Left cardiac atrium (tissue), 4 donors: Measurements from ENCODE around the gene TNNI2. TPM values are rescaled to one million over a fixed set of nuclear protein-coding genes. Genes with fewer than 3 reads are reported as not detected.
"Not testable (repeated sequence)": the region's sequence is repeated elsewhere in the genome, so short reads cannot be mapped to it uniquely, and the experiment has no call there.

Source experiments
- ATAC-seq, 2 donors: fragments of 200-7000 bp; cut with Tn5 transposase; one replicate each; pipeline ENCODE4 v1.9.1; 2020; ENCODE audit warnings: mild to moderate bottlenecking in 2 of 2, moderate library complexity in 2 of 2
- DNase-seq: peaks from one replicate; pipeline ENCODE4 v3.0.0-alpha.2; 2020
- intact Hi-C, 2 donors: fragments of 100-400 bp; cut with DNase I; formaldehyde crosslinking; loops; one replicate each; pipeline versions ENCODE4 v1.14.1 to v1.15.1; 2022 to 2023
- total RNA-seq, 2 donors: library from RNA; stranded (reverse); fragmentation: NEBNext Ultra II Directional; extraction: Animal tissue kit (Norgen Biotek cat#: 25700); gene quantifications; one replicate each; pipeline ENCODE4 v1.2.1, GENCODE V29; 2021
- donor health status: DM: no; HTN: yes; CAD: no.
- donor health status: DM: no; HTN: yes; CAD: no; lungs with severe emphysema.
- donor health status: DM: yes; HTN: yes; CAD: no.
- donor health status: Dilated cardiomyopathy.

Gene TNNI2
- total RNA-seq, 2 donors from 2014 or later: 0.35 to 0.52 TPM

DNA sequence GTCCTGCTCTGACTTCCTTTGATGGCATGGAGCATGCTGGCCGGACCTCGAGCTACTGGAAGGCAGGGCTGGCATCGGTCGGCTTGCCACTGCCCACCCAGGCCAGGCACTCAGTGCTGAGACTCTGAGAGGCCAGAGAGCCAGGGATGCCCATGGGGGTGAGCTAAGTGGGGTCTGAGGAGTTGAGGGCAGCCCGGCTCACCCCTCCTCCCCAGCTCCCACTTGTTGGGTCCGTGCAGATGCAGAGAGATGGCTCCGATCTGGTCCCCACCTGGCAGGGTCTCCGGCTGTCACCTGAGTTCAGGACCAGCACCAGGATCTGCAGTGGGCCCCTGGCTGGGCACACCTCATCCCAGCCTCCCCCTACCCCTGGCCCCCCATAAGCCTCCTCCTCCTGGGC lies 27.4 kb downstream of the TNNI2 start:
- intact Hi-C loops: no loop called here
- ATAC-seq (no peak), DNase-seq (no peak)

DNA sequence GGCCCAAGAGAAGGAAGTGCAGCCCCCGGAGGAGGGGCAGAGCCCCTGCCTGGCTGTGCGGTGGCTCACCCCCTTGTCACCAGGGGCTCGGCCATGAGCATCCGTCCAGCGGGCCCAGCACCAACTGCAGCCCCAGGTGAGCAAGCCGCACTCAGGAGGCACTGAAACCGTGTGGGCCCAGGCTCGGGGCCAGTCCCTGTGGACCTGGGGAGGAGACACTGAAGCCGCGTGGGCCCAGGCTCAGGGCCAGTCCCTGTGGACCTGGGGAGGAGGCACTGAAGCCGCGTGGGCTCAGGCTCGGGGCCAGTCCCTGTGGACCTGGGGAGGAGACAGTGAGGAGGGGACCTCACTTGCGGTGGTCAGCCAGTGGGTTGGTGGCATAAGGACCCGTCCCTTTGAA lies 28.0 kb downstream of the TNNI2 start:
- DNase-seq (no peak), ATAC-seq (no peak)
- intact Hi-C loops: no loop called here

DNA sequence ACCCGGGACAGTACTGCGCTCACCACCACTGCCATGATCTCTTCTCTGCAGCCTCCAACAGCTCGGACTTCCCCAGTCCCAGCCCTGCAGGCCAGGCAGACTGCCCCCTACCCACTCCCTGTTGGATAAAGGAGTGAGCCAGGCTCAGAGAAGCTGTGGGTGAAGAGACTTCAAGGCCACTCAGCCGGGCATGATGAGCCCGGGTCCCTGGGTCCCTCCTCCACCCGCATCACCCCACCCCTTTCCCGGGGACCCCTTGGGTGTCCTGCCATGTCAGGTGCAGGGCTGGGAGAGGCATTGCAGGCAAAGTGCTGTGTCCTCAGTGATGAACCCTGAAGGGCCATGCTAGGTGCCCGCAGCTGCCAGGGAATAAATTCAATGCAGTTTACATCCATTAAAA lies 28.6 kb downstream of the TNNI2 start:
- no peak for ATAC-seq
- DNase-seq: no peak
- intact Hi-C loops: no loop called here

DNA sequence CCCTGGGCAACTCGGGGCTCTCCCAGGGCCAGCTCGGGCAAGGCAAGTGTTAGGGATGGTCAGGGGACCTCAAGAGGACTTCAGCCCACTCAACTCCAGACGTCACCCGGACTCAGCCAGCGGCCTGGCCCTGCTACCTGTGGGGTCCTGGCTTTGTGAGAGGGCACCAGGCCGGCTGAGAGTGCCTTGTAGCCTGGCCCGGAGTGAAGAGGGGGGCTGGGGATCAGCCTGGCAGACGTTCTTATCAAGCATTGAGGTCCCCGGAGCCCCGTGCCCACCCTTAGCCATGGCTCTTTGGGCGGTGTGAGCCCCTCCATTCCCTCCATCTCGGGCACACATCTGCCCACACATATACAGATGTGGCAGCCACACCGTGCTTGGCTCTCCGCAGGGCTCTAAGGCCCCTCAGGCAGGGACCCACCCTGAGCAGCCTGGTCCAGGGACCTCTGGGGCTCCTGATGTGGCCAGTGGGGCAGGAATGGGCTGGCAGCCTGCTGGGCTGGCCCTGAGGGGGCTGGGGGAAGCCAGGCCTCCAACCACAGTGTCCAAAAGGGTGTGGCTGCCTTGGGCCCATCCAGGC lies 29.4 kb downstream of the TNNI2 start:
- intact Hi-C loops: no loop called here
- ATAC-seq (no peak), DNase-seq (no peak)

DNA sequence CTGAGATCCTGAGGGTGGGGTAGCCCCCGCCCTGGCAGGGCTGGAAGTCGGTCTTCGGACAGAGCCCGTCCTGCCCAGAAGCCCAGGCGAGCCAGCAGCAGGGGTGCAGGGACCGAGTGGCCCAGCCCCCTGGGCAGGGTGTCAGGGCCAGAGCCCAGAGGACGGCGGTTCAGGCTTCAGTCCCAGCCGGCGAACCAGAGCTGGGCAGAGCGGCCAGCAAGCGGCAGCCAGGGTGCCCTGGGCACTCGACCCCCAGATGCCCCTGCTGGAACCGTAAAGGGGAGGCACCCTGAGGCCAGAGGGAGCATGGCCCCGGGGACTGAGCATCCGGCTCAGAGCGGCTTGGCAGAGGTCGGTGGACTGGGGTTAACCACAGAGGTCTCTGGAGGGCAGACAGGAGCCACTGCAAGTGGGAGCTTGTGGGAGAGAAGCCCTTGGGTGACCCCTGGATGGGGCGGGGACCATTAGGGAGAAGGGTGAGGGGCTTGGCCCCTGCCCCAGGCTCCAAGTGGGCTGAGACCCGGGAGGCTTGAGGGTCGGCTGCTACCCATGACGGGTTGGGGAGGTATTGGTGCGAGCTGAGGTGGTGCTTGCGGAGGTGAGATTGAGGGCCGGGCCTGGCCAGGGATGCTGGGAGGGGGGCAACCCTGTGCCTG lies 30.0 kb downstream of the TNNI2 start:
- intact Hi-C loops: no loop called here
- ATAC-seq (peak; percentile 17 to 24), DNase-seq (no peak)

DNA sequence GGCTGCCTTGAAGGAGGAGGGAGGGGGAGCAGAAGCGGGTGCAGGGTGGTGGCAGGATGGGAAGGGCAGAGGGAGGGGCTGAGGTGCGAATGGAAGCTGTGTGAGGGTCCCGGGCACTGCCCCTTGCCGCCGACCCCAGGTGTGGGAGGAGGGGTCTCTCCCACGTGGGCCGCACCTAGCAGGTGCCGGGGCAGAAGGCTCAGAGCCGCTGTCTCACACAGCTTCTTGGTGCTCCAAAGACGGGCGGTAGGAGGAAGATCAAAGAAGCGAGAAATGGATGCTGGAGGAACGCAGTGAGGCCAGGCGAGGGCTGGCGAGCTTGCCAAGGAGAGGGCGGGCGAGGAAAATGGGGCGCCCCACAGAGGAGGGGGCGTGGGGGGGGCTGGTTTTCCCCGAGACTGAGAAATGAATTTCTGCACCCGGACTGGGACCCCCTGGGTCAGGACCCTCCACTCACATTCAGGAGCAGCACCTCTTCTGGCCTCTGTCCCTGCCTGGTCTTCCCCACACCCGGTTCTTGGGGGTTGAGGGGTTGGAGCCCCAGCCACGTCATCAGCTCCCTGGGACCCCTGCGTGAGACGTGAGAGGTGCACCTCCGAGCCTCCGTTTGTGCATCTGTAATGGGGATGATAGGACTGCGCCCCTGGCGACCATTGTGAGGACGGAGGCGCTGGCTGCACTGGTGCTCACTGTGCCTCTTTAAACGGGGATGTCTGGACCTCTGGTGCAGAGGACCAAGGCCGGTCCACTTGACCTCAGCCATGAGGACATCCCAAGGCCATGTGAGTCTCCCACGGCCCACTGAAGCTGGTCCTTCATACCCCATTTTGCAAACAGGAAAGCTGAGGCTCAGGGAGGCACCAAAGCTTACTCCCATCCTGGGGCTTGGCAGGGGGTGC lies 30.9 kb downstream of the TNNI2 start:
- DNase-seq (no peak), ATAC-seq (peak; percentile 27 to 28)
- intact Hi-C loops: no loop called here

DNA sequence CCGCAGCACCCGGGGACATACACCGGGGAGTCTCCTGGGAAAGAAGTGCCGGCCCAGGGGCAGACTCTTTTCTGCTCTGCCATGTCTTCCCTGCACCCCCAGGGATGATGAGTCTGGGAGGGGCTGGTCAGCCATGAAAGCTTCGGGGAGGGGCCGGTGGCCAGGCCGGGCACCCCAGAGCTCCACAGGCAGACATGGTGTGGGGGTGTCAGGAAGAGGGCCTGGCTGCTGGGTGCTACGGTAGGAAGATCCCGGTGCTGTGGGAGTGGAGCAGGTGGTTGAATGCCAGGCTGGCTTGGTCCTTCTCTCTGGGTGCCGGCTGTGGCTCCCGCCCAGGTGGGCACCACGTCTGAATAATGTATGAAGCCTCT lies 31.5 kb downstream of the TNNI2 start:
- ATAC-seq: peak in 1 of 2 donors; percentile 1
- peak; percentile 16 for DNase-seq
- intact Hi-C loops: no loop called here

DNA sequence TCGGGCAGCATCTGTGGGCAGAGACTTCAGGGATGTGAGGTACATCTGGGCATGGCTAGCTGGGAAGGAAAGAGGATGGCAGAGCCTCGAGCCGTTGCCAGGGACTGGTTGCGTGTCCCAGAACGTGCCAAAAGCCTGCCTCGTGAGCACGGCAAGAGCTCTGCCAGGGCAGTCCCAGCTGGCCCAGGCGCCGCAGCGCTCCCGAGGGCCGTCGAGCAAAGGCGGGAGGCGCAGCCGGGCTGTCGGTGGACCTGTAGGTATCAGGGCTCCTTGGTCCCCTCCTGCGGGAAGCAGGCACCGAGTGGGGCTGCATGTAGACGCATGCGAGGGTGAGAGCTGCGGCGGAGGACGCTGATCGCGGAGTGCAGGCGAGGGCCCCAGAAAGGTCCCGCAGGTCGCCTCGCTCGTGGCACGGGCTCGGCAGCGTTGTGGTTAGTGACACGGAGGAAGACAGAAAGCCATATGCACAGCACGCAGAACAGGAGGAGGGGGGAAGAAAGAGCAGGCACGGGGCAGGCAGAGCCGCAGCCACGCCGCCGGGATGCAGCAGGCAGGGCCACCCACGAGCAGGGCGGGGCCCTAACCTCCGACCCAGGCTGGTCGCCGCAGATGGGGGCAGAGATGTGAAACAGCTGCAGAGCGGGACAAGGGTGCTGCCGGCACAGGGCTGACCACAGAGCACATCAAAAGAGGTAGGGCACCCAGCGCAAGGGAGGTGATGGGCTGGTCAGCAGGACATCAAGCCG lies 32.1 kb downstream of the TNNI2 start:
- intact Hi-C loops: no loop called here

DNA sequence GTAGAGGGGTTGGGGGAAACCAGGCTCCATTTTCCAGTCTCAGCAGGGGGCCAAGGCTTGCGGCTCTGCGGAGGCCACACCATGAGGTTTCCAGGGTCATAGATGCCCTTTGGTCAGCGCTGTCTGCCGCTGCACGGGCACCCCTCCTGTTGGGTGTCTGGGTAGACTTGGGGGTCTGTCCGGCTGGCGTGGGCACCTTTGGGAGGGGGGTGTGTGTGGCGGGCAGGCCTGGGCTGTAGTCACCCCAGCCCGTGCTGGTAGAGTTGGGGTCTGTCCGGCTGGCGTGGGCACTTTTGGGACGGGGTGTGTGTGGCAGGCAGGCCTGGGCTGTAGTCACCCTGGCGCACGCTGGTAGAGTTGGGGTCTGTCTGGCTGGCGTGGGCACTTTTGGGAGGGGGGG lies 32.8 kb downstream of the TNNI2 start:
- ATAC-seq (no peak), DNase-seq (peak; percentile 19)
- intact Hi-C loops: no loop called here

More for the DNA sequence above, 32.1 kb downstream of the TNNI2 start:
- DNase-seq: peak; percentile 32
- peak; percentile 26 to 29 for ATAC-seq

DNA sequence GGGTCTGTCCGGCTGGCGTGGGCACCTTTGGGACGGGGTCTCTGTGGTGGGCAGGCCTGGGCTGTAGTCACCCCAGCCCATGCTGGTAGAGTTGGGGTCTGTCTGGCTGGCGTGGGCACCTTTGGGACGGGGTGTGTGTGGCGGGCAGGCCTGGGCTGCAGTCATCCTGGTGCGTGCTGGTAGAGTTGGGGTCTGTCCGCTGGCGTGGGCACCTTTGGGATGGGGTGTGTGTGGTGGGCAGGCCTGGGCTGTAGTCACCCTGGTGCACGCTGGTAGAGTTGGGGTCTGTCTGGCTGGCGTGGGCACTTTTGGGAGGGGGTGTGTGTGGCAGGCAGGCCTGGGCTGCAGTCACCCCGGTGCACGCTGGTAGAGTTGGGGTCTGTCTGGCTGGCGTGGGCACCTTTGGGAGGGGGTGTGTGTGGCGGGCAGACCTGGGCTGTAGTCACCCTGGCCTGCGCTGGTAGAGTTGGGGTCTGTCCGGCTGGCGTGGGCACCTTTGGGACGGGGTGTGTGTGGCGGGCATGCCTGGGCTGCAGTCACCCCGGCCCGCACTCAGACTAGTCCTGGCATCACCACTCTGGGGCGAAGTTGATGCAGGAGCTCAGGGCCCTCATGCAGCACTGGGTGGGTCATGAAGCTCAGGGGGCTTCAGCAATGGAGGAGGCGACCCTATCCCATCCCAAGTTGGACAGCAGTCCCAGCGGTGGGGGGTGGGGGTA lies 33.6 kb downstream of the TNNI2 start:
- no peak for ATAC-seq
- DNase-seq: peak; percentile 19

DNA sequence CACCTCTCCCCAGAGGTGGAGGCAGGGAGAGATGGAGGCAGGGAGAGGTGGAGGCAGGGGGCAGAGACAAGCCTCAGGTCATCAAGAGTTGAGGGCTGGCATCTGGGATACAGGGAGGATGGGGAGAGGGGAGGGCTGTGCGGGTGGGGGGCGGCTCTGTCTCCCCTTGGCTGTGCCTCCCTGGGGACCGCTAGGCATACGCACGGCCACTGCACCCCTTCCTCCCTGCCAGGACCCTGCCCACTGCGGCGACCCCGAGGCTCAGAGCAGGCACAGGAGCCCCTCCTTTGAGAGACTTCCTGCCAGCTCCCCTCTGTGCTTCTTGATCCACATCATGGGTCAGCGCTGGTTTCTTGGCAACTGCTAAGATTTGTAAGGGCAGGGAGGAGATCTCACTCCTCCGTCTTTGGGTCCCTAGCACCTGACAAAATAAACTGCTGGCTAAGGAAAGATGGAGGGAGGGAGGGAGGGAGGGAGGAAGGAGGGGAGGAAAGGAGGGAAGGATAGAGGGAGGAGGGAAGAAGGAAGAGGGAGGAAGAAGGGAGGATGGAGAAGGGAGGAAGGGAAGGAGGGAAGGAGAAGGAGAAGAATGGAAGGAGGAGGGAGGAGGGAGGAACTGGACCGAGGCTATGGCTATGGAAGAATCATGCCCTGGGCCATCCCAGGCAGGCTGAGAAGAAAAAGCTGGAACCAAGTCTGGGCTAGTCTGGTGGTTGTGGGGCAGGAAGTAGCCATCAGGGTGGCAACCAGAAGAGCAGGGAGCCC lies 34.4 kb downstream of the TNNI2 start:
- ATAC-seq (peak in 1 of 2 donors; percentile 8), DNase-seq (peak; percentile 38)
- intact Hi-C loops: no loop called here

More for the DNA sequence above, 33.6 kb downstream of the TNNI2 start:
- intact Hi-C loops: no loop called here

DNA sequence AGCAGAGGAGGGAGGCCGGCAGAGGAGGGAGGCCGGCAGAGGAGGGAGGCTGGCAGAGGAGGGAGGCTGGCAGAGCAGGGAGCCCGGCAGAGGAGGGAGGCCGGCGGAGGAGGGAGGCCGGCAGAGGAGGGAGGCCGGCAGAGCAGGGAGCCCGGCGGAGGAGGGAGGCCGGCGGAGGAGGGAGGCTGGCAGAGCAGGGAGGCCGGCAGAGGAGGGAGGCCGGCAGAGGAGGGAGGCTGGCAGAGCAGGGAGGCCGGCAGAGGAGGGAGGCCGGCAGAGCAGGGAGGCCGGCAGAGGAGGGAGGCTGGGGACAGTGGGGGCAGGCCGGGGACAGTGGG lies 35.0 kb downstream of the TNNI2 start:
- intact Hi-C loops, ATAC-seq: not testable (repeated sequence)
- peak; percentile 7 for DNase-seq

DNA sequence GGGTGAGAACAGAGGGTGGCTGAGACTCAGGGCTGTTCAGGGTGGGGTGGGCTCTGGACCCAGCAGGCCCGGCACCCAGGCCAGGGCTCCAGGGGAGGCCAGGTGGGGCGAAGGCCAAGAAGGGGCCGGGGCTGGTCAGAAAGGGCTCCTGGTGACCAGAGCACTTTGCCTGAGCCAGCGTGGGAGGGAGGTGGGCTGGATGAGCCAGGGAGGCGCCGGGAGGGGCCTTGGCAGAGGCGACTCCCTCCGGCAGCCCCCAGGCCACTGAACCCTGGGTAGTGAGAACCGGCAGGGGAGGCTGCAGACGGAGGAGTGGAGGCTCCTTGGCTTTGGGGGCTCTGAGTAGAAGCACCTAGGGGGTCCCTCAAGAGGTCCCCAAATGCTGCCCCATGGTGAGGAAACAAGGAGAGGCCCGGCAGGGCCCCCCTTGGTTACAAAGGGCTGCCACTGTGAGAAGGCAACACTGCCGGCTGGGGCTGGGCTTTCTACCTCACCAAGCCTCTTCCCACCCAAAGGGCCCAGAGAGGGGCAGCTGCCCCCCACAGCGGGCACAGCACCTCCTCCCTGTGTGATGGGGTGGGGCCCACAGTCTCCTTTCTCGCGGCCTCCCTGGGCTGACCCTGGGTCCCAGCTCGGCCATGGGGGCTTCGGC lies 35.8 kb downstream of the TNNI2 start:
- ATAC-seq, intact Hi-C loops: not testable (repeated sequence)
- peak; percentile 29 for DNase-seq

DNA sequence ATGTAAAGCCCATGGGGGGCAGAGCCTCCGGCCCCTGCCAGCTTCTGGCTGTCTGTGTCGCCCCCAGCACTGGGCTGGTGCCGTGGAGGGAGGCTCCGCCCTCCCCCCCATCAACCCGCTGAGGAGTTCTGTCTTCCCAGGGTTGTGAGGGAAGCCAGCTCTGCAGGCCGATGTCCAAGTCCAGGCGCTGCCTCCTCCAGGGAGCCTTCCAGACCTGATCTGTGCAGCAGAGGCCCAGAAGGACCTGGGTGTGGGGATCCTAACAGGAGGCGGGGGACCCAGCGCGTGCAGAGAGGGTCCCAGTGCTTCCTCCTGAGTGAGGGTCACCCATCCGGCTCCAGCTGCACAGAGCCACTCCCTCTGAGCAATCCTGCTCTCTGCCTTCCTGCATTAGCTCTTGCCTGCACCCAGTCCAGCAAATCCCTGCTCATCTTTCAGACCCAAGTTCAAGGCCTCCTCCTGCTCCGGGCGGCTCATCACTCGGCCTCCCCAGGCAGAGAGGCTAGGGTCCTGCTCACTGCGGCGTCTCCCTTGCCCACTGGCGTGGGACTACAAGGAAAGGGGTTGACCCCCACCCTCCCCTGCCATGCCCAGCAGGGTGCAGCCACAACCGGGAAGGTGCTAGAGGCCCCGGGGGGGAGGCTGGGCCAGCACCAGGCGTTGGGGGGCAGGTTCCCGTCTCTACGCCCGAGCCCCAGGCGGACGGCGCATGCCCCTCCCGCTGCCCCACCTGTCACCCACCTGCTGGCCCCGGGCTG lies 36.5 kb downstream of the TNNI2 start:
- intact Hi-C loops: no loop called here

DNA sequence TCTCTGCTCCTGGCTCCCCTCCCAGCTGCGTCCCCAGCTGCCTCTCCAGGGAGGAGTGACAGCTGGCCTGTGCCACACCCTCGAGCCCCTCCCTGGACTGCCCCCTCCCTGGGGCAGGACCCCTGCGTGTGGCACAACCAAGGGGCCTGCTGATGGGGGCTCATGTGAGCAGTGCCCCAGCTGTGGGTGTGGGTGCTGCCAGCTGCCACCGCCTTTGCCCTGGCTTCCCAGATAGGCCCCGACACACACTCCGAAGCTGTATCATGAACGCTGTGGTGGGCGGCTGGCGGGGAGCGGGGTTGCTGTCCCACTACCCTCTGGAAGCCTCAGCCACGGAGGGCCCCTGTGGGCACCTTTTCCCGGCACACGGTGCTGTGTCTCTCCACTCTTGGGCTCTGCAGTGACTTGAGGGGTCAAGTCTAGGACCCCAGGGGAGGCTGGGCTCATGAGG lies 37.1 kb downstream of the TNNI2 start:
- intact Hi-C loops, ATAC-seq: not testable (repeated sequence)

More for the DNA sequence above, 36.5 kb downstream of the TNNI2 start:
- DNase-seq (peak; percentile 29), ATAC-seq (no peak)

DNA sequence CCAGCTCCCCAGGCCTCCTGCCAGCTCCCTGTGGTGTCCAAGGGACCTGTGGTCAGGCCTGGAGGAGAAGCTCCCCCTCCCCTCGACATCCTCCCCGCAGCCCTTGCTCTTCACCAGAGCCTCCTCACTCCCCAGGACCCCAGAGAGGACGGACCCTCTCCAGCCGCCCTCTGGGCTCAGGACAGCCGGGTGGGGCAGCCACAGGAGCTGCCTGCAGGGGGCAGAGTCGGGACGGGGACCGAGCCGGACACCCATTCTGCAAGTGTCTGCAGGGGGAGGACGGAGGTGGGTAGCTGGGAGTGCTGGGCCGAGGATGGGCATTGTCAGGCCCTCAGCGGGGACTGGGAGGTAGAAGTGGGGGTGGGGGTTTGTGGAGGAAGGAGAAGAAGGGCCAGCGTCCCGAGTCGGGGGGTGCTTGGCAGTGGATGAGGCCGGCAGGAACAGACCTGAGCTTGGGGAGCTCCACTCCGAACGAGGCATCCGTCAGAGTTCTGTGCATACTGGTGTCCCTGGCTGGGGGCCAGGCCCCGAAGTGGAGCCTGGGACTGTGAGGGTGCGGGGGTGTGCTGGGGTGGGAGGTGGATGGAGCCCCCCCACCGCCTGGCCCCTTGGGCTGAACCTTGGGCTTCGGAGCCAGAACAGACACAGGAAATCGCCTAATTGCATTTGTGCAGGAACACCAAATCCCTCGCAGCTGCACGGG lies 37.7 kb downstream of the TNNI2 start:
- DNase-seq: peak; percentile 58
- ATAC-seq: peak in 1 of 2 donors; percentile 2
- intact Hi-C loops: no loop called here

More for the DNA sequence above, 37.1 kb downstream of the TNNI2 start:
- DNase-seq: peak; percentile 23
